ENCODE measurements around the gene MCRIP2.

Gene MCRIP2

DNA sequence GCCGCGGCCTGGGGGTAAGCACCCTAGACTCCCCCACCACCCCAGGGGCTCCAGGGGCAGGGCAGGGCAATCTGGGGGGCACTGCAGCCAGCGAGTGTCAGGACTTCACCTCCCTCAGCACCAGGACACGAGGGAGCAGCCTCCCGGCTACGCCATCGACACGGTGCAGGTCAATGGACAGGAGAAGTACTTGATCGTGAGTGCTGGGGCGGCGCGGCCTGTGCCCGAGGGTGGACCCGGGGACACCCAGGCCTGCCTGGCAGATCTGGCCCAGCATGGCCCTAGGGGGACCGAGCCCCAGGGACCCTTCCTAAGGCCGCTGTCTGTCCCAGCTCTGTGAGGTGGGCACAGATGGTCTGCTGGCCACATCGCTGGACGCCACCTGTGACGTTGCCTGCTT is 30.7 kb downstream of the MCRIP2 start:
- H3K4me3 ChIP-seq (ENCODE audit: low read length) = no peak overlapping the region
- peaks cover 9% of the 10 kb centered on the region; the same call in 1 of the 2 replicates for H3K4me1 ChIP-seq (ENCODE audit: low read length)
- H3F3A ChIP-seq (ENCODE audit: insufficient read depth, low read length) = no peaks in the 10 kb centered on the region
- H3K27me3 ChIP-seq (replicated peaks; ENCODE audit: insufficient read depth, low read length) = no peaks in the 10 kb centered on the region
- H3K36me3 ChIP-seq (replicated peaks; ENCODE audit: insufficient read depth, low read length) = no peaks in the 10 kb centered on the region; the same call in 1 of the 2 replicates
- no peak overlapping the region for H2AFZ ChIP-seq (ENCODE audit: low read length)
- peaks cover 24% of the 10 kb centered on the region for H3K79me2 ChIP-seq (ENCODE audit: low read length)
- H3K27ac ChIP-seq (ENCODE audit: low read length) = no peak overlapping the region
- H3K9me3 ChIP-seq (replicated peaks; ENCODE audit: insufficient read depth, low read length) = no peaks in the 10 kb centered on the region
- H3K9me2 ChIP-seq (replicated peaks; ENCODE audit: insufficient read depth, low read length) = no peaks in the 10 kb centered on the region
- no peak for TF ChIP-seq EZH2 (optimal IDR thresholded peaks at IDR 0.05; ENCODE audit: low read depth, low read length)
- no peak for TF ChIP-seq CTCF (IDR thresholded peaks at IDR 0.05; ENCODE audit: low read length)
- no peak for TF ChIP-seq EZH2phosphoT487 (IDR thresholded peaks at IDR 0.05; ENCODE audit: low read length)
- no peak overlapping the region for H3K4me2 ChIP-seq (ENCODE audit: low read depth, low read length)
- no peak for DNase-seq
- H3K9ac ChIP-seq (ENCODE audit: low read length) = no peak overlapping the region
- H4K20me1 ChIP-seq (ENCODE audit: insufficient read depth, low read length) = no peaks in the 10 kb centered on the region

- no peaks in the 10 kb centered on the region; the same call in 1 of the 2 replicates for H3K36me3 ChIP-seq (replicated peaks; ENCODE audit: insufficient read depth, low read length)
- H4K20me1 ChIP-seq (ENCODE audit: insufficient read depth, low read length) = no peaks in the 10 kb centered on the region
- no peak overlapping the region for H3K9ac ChIP-seq (ENCODE audit: low read length)
- H3K79me2 ChIP-seq (ENCODE audit: low read length) = peaks cover 24% of the 10 kb centered on the region
- no peak overlapping the region for H2AFZ ChIP-seq (ENCODE audit: low read length)
- H3K4me1 ChIP-seq (ENCODE audit: low read length) = 0 out of 2 replicates have a peak, but pooled peaks cover 6% of the 10 kb centered on the region
- DNase-seq = no peak
- no peak overlapping the region for H3K27ac ChIP-seq (ENCODE audit: low read length)
- H3F3A ChIP-seq (ENCODE audit: insufficient read depth, low read length) = no peaks in the 10 kb centered on the region
- no peak overlapping the region for H3K4me3 ChIP-seq (ENCODE audit: low read length)
- TF ChIP-seq CTCF (IDR thresholded peaks at IDR 0.05; ENCODE audit: low read length) = no peak
- TF ChIP-seq EZH2phosphoT487 (IDR thresholded peaks at IDR 0.05; ENCODE audit: low read length) = no peak
- no peak for TF ChIP-seq EZH2 (optimal IDR thresholded peaks at IDR 0.05; ENCODE audit: low read depth, low read length)
- H3K9me3 ChIP-seq (replicated peaks; ENCODE audit: insufficient read depth, low read length) = no peaks in the 10 kb centered on the region
- H3K4me2 ChIP-seq (ENCODE audit: low read depth, low read length) = no peak overlapping the region
- no peaks in the 10 kb centered on the region for H3K27me3 ChIP-seq (replicated peaks; ENCODE audit: insufficient read depth, low read length)
- H3K9me2 ChIP-seq (replicated peaks; ENCODE audit: insufficient read depth, low read length) = no peaks in the 10 kb centered on the region
Observed at GRCh38 chr16:672851-673250, 31.2 kb downstream of the MCRIP2 start.

DNA sequence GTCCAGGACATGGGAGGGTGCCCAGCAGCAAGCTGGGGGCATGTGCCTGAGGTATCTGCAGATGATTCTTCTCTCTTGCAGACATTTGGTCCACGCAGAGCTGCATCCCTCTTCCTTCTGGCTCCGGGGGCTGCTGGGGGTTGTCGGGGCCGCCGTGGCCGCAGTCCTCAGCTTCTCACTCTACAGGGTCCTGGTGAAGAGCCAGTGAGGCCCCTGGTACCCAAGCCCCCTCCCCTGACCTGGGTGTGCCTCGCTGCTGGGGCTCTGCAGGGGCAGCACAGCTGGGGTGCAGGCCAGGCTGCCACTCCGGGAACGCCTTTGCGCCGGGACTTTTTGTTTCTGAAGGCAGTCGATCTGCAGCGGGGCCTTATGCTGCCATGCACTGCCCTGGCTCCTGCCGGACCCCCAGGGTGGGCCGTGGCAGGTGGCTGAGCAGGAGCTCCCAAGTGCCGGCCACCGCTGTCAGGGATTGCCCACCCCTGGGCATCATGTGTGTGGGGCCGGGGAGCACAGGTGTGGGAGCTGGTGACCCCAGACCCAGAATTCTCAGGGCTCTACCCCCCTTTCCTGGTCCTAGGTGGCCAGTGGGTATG is 31.9 kb downstream of the MCRIP2 start:
- no peak for TF ChIP-seq EZH2phosphoT487 (IDR thresholded peaks at IDR 0.05; ENCODE audit: low read length)
- TF ChIP-seq EZH2 (optimal IDR thresholded peaks at IDR 0.05; ENCODE audit: low read depth, low read length) = no peak
- no peak for TF ChIP-seq CTCF (IDR thresholded peaks at IDR 0.05; ENCODE audit: low read length)
- Histone ChIP-seq H3K27ac (ENCODE audit: low read length) (no peak overlapping the region), H3K79me2 (ENCODE audit: low read length) (peaks cover 18% of the 10 kb centered on the region), H3K4me1 (ENCODE audit: low read length) (0 out of 2 replicates have a peak, but pooled peaks cover 6% of the 10 kb centered on the region), H3K36me3 (replicated peaks; ENCODE audit: insufficient read depth, low read length) (no peaks in the 10 kb centered on the region; the same call in 1 of the 2 replicates), H3K9ac (ENCODE audit: low read length) (no peak overlapping the region), H4K20me1 (ENCODE audit: insufficient read depth, low read length) (no peaks in the 10 kb centered on the region), H3K4me2 (ENCODE audit: low read depth, low read length) (no peak overlapping the region), H3K9me3 (replicated peaks; ENCODE audit: insufficient read depth, low read length) (no peaks in the 10 kb centered on the region), H3F3A (ENCODE audit: insufficient read depth, low read length) (no peaks in the 10 kb centered on the region), H3K9me2 (replicated peaks; ENCODE audit: insufficient read depth, low read length) (no peaks in the 10 kb centered on the region), H2AFZ (ENCODE audit: low read length) (no peak overlapping the region), H3K4me3 (ENCODE audit: low read length) (no peak overlapping the region), H3K27me3 (replicated peaks; ENCODE audit: insufficient read depth, low read length) (no peaks in the 10 kb centered on the region)
- no peak for DNase-seq
